IMR-90 (cell line): Measurements from ENCODE around the gene TRIM28. TPM values are rescaled to one million over a fixed set of nuclear protein-coding genes. Genes with fewer than 3 reads are reported as not detected.

Experiments used
- ATAC-seq: fragments of 200-7000 bp; cut with Tn5 transposase; 2 replicates; pipeline ENCODE4 v1.9.1; 2020; ENCODE audit warnings: low read depth, mild to moderate bottlenecking, moderate library complexity
- BruUV-seq: library from RNA; stranded (reverse); fragments of 400-500 nt; replicated peaks from 2 replicates; lab custom pipeline; 2021; lab: Mats Ljungman, UMichigan
- CTCF ChIA-PET: fragments of 300-600 bp; formaldehyde crosslinking; extraction: SDS; loops from one replicate; lab custom pipeline; 2021; ENCODE audit warnings: antibody characterized with exemption; lab: Yijun Ruan, JAX
- POLR2A ChIA-PET: fragments of 300-600 bp; sonication (Branson Sonifier 250); formaldehyde crosslinking; loops from one replicate; lab custom pipeline; 2022; ENCODE audit warnings: antibody characterized with exemption; ENCODE audit not compliant: unreplicated experiment; lab: Charles Lee
- DNase-seq: peaks from one replicate; pipeline ENCODE4 v3.0.0; 2013
- H2AFZ ChIP-seq: replicated peaks from 2 replicates; pipeline ENCODE3; 2013; ENCODE audit warnings: low read length, mild to moderate bottlenecking; ENCODE audit not compliant: poor library complexity
- H2AK5ac ChIP-seq: 2 replicates; pipeline ENCODE4 v1.6.1; 2013; ENCODE audit warnings: low read depth, low read length, inconsistent platforms
- H2AK9ac ChIP-seq: replicated peaks from 2 replicates; pipeline ENCODE3; 2013; ENCODE audit warnings: mild to moderate bottlenecking, low read depth, low read length, moderate library complexity; ENCODE audit not compliant: poor library complexity
- H2BK120ac ChIP-seq: 2 replicates; pipeline ENCODE4 v1.6.1; 2013; ENCODE audit warnings: low read depth, low read length, inconsistent platforms
- H2BK15ac ChIP-seq: 3 replicates; pipeline ENCODE4 v1.6.1; 2013; ENCODE audit warnings: low read depth, low read length, inconsistent platforms
- H2BK20ac ChIP-seq: 2 replicates; pipeline ENCODE4 v1.6.1; 2013; ENCODE audit warnings: low read depth, mild to moderate bottlenecking, inconsistent platforms, low read length, moderate library complexity
- H2BK5ac ChIP-seq: 2 replicates; pipeline ENCODE4 v1.6.1; 2013; ENCODE audit warnings: mild to moderate bottlenecking, low read depth, low read length, inconsistent platforms; ENCODE audit not compliant: poor library complexity, severe bottlenecking
- H3K14ac ChIP-seq: replicated peaks from 2 replicates; pipeline ENCODE4 v1.6.1; 2013; ENCODE audit warnings: low read depth, low read length, inconsistent platforms
- H3K18ac ChIP-seq: 2 replicates; pipeline ENCODE4 v1.6.1; 2013; ENCODE audit warnings: low read depth, low read length, control low read depth
- H3K23ac ChIP-seq: 2 replicates; pipeline ENCODE4 v1.6.1; 2013; ENCODE audit warnings: low read depth, low read length, inconsistent platforms
- H3K27ac ChIP-seq: 2 replicates; pipeline ENCODE4 v1.5.1; 2013; ENCODE audit warnings: mild to moderate bottlenecking, control low read depth, low read length; ENCODE audit not compliant: insufficient read depth
- H3K27me3 ChIP-seq: 2 replicates; pipeline ENCODE4 v1.6.1; 2013; ENCODE audit warnings: low read length; ENCODE audit not compliant: control insufficient read depth, insufficient read depth
- H3K36me3 ChIP-seq: 2 replicates; pipeline ENCODE4 v1.6.1; 2013; ENCODE audit warnings: low read length, mixed read lengths; ENCODE audit not compliant: control insufficient read depth, insufficient read depth
- H3K4ac ChIP-seq: 2 replicates; pipeline ENCODE4 v1.6.1; 2013; ENCODE audit warnings: low read depth, low read length, inconsistent platforms
- H3K4me1 ChIP-seq: 2 replicates; pipeline ENCODE4 v1.6.1; 2013; ENCODE audit warnings: low read length, mixed read lengths; ENCODE audit not compliant: control insufficient read depth, insufficient read depth
- H3K4me2 ChIP-seq: 2 replicates; pipeline ENCODE4 v1.6.1; 2013; ENCODE audit warnings: low read depth, mild to moderate bottlenecking, control low read depth, low read length, moderate library complexity
- H3K4me3 ChIP-seq: 2 replicates; pipeline ENCODE4 v1.5.1; 2013; ENCODE audit warnings: low read depth, mild to moderate bottlenecking, control low read depth, low read length, moderate library complexity; ENCODE audit not compliant: insufficient read depth
- H3K56ac ChIP-seq: 2 replicates; pipeline ENCODE4 v1.6.1; 2013; ENCODE audit warnings: low read length, inconsistent platforms; ENCODE audit not compliant: insufficient read depth; ENCODE audit errors: extremely low read depth
- H3K79me1 ChIP-seq, 2 experiments: 2 replicates each; pipeline ENCODE4 v1.6.1; 2013; ENCODE audit warnings: low read length in 2 of 2, inconsistent platforms in 1 of 2, low read depth in 1 of 2
- H3K9ac ChIP-seq: 2 replicates; pipeline ENCODE4 v1.6.1; 2013; ENCODE audit warnings: low read depth, low read length, control low read depth
- H3K9me1 ChIP-seq: 2 replicates; pipeline ENCODE4 v1.6.1; 2013; ENCODE audit warnings: low read length, inconsistent platforms; ENCODE audit not compliant: insufficient read depth
- H3K9me3 ChIP-seq: 2 replicates; pipeline ENCODE4 v1.6.1; 2013; ENCODE audit warnings: low read length; ENCODE audit not compliant: control insufficient read depth, insufficient read depth
- H4K20me1 ChIP-seq: 2 replicates; pipeline ENCODE4 v1.6.1; 2013; ENCODE audit warnings: low read length, inconsistent platforms; ENCODE audit not compliant: insufficient read depth
- H4K5ac ChIP-seq: 2 replicates; pipeline ENCODE4 v1.6.1; 2013; ENCODE audit warnings: mild to moderate bottlenecking, low read depth, low read length, control low read depth
- H4K8ac ChIP-seq, 2 experiments: 2 replicates each; pipeline ENCODE4 v1.6.1; 2013; ENCODE audit warnings: low read depth in 2 of 2, low read length in 2 of 2, control low read depth in 1 of 2, inconsistent platforms in 1 of 2
- H4K91ac ChIP-seq: 2 replicates; pipeline ENCODE4 v1.6.1; 2013; ENCODE audit warnings: low read depth, low read length, inconsistent platforms; ENCODE audit not compliant: insufficient read depth
- ELK1 ChIP-seq: fragments of 150-350 bp; IDR thresholded peaks from 2 replicates; pipeline ENCODE4 v1.6.1; 2016; ENCODE audit warnings: low read depth, mild to moderate bottlenecking, low read length, moderate library complexity, borderline replicate concordance
- MAZ ChIP-seq: IDR thresholded peaks from 2 replicates; pipeline ENCODE4 v1.6.1; 2012; ENCODE audit warnings: low read depth, mild to moderate bottlenecking, low read length, improper control_type of control experiment, moderate library complexity, borderline replicate concordance
- MXI1 ChIP-seq: IDR thresholded peaks from 2 replicates; pipeline ENCODE4 v1.6.1; 2012; ENCODE audit warnings: low read depth, mild to moderate bottlenecking, low read length, moderate library complexity, borderline replicate concordance
- POLR2A ChIP-seq: IDR thresholded peaks from 2 replicates; pipeline ENCODE4 v1.6.1; 2012; ENCODE audit warnings: mild to moderate bottlenecking, low read depth, low read length
- USF2 ChIP-seq: fragments of 150-350 bp; IDR thresholded peaks from 2 replicates; pipeline ENCODE4 v1.6.1; 2017; ENCODE audit warnings: mild to moderate bottlenecking, antibody characterized with exemption, low read length, low read depth
- WGBS, 2 experiments: methylation state at CpG; one replicate each; pipeline versions ENCODE4 v1.1.5 to v1.1.7; 2013; ENCODE audit warnings: missing lambda C conversion rate in 2 of 2; ENCODE audit not compliant: insufficient read length in 1 of 2; ENCODE audit errors: extremely low coverage in 2 of 2; 5-methylcytosine and 5-hydroxymethylcytosine counted together
- dilution Hi-C: fragments of 300-500 bp; cut with HindIII; formaldehyde crosslinking; loops from one replicate; pipeline ENCODE4 v1.14.3; 2018; ENCODE audit warnings: low sequenced_read_pairs; ENCODE audit not compliant: unreplicated experiment
- in situ Hi-C: fragments of 300-500 bp; cut with MboI; formaldehyde crosslinking; loops from 3 replicates; pipeline ENCODE4 v1.14.3; 2019; ENCODE audit warnings: low sequenced_read_pairs, inconsistent platforms, mixed read lengths
- intact Hi-C: fragments of 100-400 bp; cut with micrococcal nuclease; formaldehyde crosslinking; loops from 2 replicates; pipeline ENCODE4 v1.10.0; 2022
- polyA plus RNA-seq, 3 experiments: library from polyadenylated mRNA; depleted of rRNA; stranded (reverse); fragments of >200 nt; gene quantifications; 2 replicates each; pipeline ENCODE4 v1.2.3, GENCODE V29; 2012; ENCODE audit warnings: low replicate concordance in 1 of 3
- total RNA-seq: library from RNA; depleted of rRNA; stranded (reverse); fragments of >200 nt; gene quantifications from 2 replicates; pipeline ENCODE4 v1.2.3, GENCODE V29; 2012

TRIM28 gene
- total and polyA plus RNA-seq, 2 of the 4 experiments (the other 2 are of a cell fraction): 349 to 465 TPM

GRCh38 chr19:58551123-58551497 is 7.2 kb downstream of the TRIM28 start:
- ChIA-PET CTCF (no interaction called here), POLR2A (no interaction called here)
- Histone ChIP-seq H3K9ac (no peak overlapping the region), H4K8ac (no peak overlapping the region), H2BK15ac (no peak overlapping the region), H2BK120ac (no peak overlapping the region), H3K9me3 (no peaks in the 10 kb centered on the region), H3K23ac (no peak overlapping the region), H2BK5ac (no peak overlapping the region), H3K4me2 (no peak overlapping the region), H2AK9ac (no peak overlapping the region), H4K20me1 (peaks cover 57% of the 10 kb centered on the region), H3K4me1 (peaks cover 17% of the 10 kb centered on the region), H3K36me3 (peaks cover 66% of the 10 kb centered on the region), H4K5ac (no peak overlapping the region), H3K27ac (no peak overlapping the region), H2BK20ac (no peak overlapping the region), H3K27me3 (no peaks in the 10 kb centered on the region), H3K4me3 (no peak overlapping the region), H3K4ac (no peak overlapping the region), H3K9me1 (peaks cover 26% of the 10 kb centered on the region), H3K56ac (no peak overlapping the region), H3K18ac (no peak overlapping the region), H2AK5ac (no peak overlapping the region), H3K14ac (no peak overlapping the region), H2AFZ (no peak overlapping the region), H4K91ac (no peak overlapping the region), H3K79me1 (peaks cover 27 to 85% of the 10 kb centered on the region in 2 experiments)
- in situ Hi-C loops: no loop called here
- DNase-seq (no peak), ATAC-seq (no peak)
- BruUV-seq: no TSS peak
- intact Hi-C loops: no loop called here
- TF ChIP-seq POLR2A (no peak), MXI1 (no peak), USF2 (no peak), ELK1 (no peak), MAZ (no peak)
- no CpG with 5 or more reads among the region's 1 CpG for WGBS, 2 experiments
- dilution Hi-C loops: no loop called here
